GM18517 (cell line): Measurements from ENCODE around the gene AK9.

ENCODE experiments used
- ATAC-seq: cut with Tn5 transposase; IDR thresholded peaks from one replicate; pipeline ENCODE4 v1.9.1; 2021; ENCODE audit warnings: mild to moderate bottlenecking, moderate library complexity; ENCODE audit not compliant: unreplicated experiment

Gene AK9

GRCh38 chr6:109515781-109516409, 175.1 kb downstream of the AK9 start:
- no peak for ATAC-seq

- no peak for ATAC-seq
These were observed 176.1 kb downstream of the AK9 start for GRCh38 chr6:109514946-109515345.

GRCh38 chr6:109513571-109514071, 177.4 kb downstream of the AK9 start:
- ATAC-seq = no peak

GRCh38 chr6:109512271-109512817, 178.7 kb downstream of the AK9 start:
- ATAC-seq = no peak

GRCh38 chr6:109511832-109512231, 179.2 kb downstream of the AK9 start:
- no peak for ATAC-seq

- no peak for ATAC-seq
These were observed 180.6 kb downstream of the AK9 start for GRCh38 chr6:109510358-109510757.

- no peak for ATAC-seq
These were observed 182.7 kb downstream of the AK9 start for GRCh38 chr6:109508166-109508860.

GRCh38 chr6:109507490-109508072, 183.4 kb downstream of the AK9 start:
- ATAC-seq = no peak

GRCh38 chr6:109506841-109507240, 184.2 kb downstream of the AK9 start:
- ATAC-seq = no peak

- no peak for ATAC-seq
These were observed 184.7 kb downstream of the AK9 start for GRCh38 chr6:109506314-109506713.

GRCh38 chr6:109503327-109504224, 187.4 kb downstream of the AK9 start:
- no peak for ATAC-seq

GRCh38 chr6:109498936-109499335, 192.1 kb downstream of the AK9 start:
- ATAC-seq = no peak

GRCh38 chr6:109498052-109498451, 192.9 kb downstream of the AK9 start:
- no peak for ATAC-seq

- ATAC-seq = no peak
These were observed 194.8 kb downstream of the AK9 start for GRCh38 chr6:109496036-109496772.

- ATAC-seq = no peak
These were observed 197.1 kb downstream of the AK9 start for GRCh38 chr6:109493865-109494264.

GRCh38 chr6:109491207-109491938, 199.6 kb downstream of the AK9 start:
- no peak for ATAC-seq

GRCh38 chr6:109490713-109491112, 200.3 kb downstream of the AK9 start:
- no peak for ATAC-seq

- ATAC-seq = no peak
These were observed 203.0 kb downstream of the AK9 start for GRCh38 chr6:109488001-109488400.

GRCh38 chr6:109486068-109486467, 204.9 kb downstream of the AK9 start:
- no peak for ATAC-seq
